Measurements from ENCODE around the gene LRRC19. TPM values are rescaled to one million over a fixed set of nuclear protein-coding genes. Genes with fewer than 3 reads are reported as not detected.

Gene LRRC19
- total and polyA plus RNA-seq, 8 donors = 0.13 to 0.72 (median 0.37) TPM; not detected in 2

DNA sequence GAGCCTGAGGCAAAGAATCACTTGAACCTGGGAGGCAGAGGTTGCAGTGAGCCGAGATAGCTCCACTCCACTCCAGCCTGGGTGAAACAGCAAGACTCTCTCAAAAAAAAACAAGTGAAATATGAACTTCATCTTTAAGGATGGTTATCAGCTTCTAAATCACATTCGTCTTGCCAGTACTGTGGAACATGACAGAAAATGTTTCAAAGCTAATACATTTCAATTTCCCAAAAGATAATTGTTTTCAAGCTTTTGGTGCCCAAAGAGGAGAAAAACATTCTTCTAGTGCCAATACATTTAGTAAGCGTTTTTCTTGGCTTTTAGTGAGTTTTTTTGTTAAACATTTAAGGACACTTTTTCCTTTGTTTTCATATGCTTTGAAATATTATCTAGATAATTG, 53.7 kb downstream of the LRRC19 start:
- Histone ChIP-seq H3K9me3 (no peaks in the 10 kb centered on the region), H3K4me3 (no peak overlapping the region), H3K27me3 (no peaks in the 10 kb centered on the region), H3K27ac (no peak overlapping the region), H3K4me1 (peaks cover 0 to 21% of the 10 kb centered on the region in 2 donors), H3K36me3 (no peaks in the 10 kb centered on the region)
- TF ChIP-seq CTCF (IDR thresholded peaks at IDR 0.05) = no peak
- intact Hi-C loops (cut with DNase I) = no loop called here
- no peak for DNase-seq
- no peak for ATAC-seq

- peaks cover 9 to 23% of the 10 kb centered on the region in 2 donors for H3K4me1 ChIP-seq
- no peaks in the 10 kb centered on the region for H3K9me3 ChIP-seq
- intact Hi-C loops (cut with DNase I) = no loop called here
- DNase-seq (no peak), ATAC-seq (no peak)
- H3K27ac ChIP-seq = no peak overlapping the region
- no peaks in the 10 kb centered on the region for H3K36me3 ChIP-seq
- H3K27me3 ChIP-seq = no peaks in the 10 kb centered on the region
- TF ChIP-seq CTCF (IDR thresholded peaks at IDR 0.05) = no peak
- H3K4me3 ChIP-seq = no peak overlapping the region
Measured at GRCh38 chr9:26950521-26950920, 55.0 kb downstream of the LRRC19 start.

DNA sequence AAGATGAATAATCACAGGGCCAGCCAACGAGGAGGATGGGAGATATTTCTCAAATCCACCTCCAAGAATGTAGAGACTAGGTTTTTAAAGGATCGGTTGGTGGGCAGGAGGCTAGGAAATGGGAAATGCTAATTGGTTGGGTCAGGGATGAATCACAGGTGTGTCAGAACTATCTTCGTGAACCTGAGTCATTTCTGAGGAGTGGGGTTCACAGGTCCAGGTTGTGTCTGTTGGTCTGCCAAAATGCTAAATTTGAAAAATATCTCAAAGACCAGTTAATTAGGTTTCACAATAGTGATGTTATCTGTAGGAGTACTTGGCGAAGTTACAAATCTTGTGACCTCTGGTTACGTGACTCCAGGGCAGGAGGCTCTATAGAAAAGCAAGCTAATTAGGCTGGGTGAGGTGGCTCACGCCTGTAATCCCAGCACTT, 55.8 kb downstream of the LRRC19 start:
- H3K27me3 ChIP-seq = no peaks in the 10 kb centered on the region
- no peak for TF ChIP-seq CTCF (IDR thresholded peaks at IDR 0.05)
- no peaks in the 10 kb centered on the region for H3K9me3 ChIP-seq
- no peaks in the 10 kb centered on the region for H3K36me3 ChIP-seq
- DNase-seq (no peak), ATAC-seq (no peak)
- intact Hi-C loops (cut with DNase I) = loop anchor here in 1 of 2 donors (10.0 kb wide), 1 partner anchor 55 kb away; the partner anchor contains the start of gene CAAP1
- peaks cover 14 to 26% of the 10 kb centered on the region in 2 donors for H3K4me1 ChIP-seq
- H3K27ac ChIP-seq = no peak overlapping the region
- no peak overlapping the region for H3K4me3 ChIP-seq

DNA sequence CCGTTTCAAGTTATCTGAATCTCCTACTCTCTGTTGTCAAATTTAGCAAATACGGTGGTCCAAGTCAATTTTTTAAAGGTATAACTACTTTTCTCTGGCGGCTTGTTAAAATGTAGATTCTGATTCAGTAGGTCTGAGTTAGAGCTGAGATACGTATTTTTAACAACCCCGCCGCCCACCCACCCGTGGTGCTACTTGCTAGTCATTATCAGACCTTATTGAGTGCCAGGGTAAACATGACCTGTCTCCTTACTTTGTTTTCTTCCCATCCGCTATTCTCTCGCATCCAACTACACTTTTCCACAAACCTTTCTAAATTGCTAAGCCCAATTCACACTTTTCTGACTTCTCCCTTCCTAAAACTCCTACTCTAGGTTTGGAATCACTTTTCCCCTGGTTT, 57.7 kb downstream of the LRRC19 start:
- H3K4me3 ChIP-seq = peak overlapping the region; percentile 90 to 98
- H3K4me1 ChIP-seq = peaks cover 14 to 37% of the 10 kb centered on the region in 2 donors
- H3K36me3 ChIP-seq = no peaks in the 10 kb centered on the region
- H3K27ac ChIP-seq = peak overlapping the region; percentile 96
- DNase-seq = no peak
- H3K27me3 ChIP-seq = no peaks in the 10 kb centered on the region
- no peaks in the 10 kb centered on the region for H3K9me3 ChIP-seq
- TF ChIP-seq CTCF (IDR thresholded peaks at IDR 0.05) = no peak
- intact Hi-C loops (cut with DNase I) = loop anchor here in 1 of 2 donors (10.0 kb wide), 1 partner anchor 53 kb away; the partner anchor contains the start of gene CAAP1
- no peak for ATAC-seq

DNA sequence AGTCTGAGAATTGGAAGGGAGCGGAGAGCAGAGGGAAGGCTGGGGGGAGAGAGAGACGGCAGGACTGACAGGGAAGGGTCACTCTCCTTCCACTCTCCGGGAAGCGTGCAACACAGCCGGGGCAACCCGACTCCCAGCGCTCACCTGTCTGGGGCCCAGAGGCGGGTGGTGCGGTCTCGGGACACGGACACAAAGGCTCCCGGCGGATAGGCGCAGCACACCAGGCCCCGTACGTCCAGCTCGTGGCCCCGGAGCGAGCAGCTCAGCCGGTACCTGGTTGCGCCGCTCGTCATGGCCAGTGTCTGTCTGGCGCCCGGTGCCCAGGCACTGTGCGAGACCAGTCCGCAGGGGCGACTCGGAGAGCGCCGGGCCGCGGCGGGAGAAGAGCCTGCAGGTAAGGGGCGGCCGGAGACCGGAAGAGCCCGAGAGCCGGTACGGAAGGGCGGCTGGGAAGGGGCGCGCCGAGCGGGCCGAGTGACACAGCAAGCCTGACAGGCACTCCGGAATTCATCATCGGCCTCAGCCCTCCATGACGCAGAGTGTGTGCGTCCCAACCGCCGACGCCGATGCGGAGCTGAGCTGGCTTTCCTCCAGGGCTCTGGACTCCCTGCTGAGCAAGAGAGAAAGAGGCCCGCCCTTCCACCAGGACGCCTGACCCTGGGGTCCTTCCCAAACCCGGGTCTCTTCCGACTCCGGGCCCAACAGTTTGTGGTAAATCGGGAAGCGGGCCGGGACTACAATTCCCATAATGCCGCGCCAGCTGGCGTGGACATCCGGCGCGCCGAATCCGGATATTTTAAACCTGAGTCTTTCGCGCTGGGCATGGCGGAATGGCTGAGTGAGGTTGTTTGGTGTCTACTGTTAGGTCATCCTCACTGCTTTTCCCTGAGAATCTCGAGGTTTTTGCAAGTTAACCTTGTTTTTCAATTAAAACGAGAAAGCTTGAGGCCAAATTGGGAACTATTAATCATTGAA, 58.4 kb downstream of the LRRC19 start, which contains the start of gene PLAA:
Gene PLAA, minus strand, starts transcription at position 490 of the 975 bp plus-strand sequence. Its CDS starts 197 bp downstream, at position 293.
- peak in 1 of 2 donors; percentile 25 for TF ChIP-seq CTCF (IDR thresholded peaks at IDR 0.05)
- peak; percentile 93 to 95 (median 94) for DNase-seq
- Histone ChIP-seq H3K36me3 (no peaks in the 10 kb centered on the region), H3K27ac (peak within 1 kb of the TSS; percentile 96), H3K4me1 (peaks cover 14 to 40% of the 10 kb centered on the region in 2 donors), H3K27me3 (no peaks in the 10 kb centered on the region), H3K4me3 (peak within 1 kb of the TSS; percentile 90 to 98), H3K9me3 (no peaks in the 10 kb centered on the region)
- intact Hi-C loops (cut with DNase I) = loop anchor here in 1 of 2 donors (10.0 kb wide), 1 partner anchor 52 kb away; the partner anchor contains the start of gene CAAP1
- ATAC-seq = peak; percentile 100
